ENCODE measurements around the gene TUBA3D. TPM values are rescaled to one million over a fixed set of nuclear protein-coding genes. Genes with fewer than 3 reads are reported as not detected.
"Not testable (repeated sequence)": the region's sequence is repeated elsewhere in the genome, so short reads cannot be mapped to it uniquely, and the experiment has no call there.

TUBA3D gene
- total RNA-seq, 4 donors from 2014 or later, result not detected

DNA sequence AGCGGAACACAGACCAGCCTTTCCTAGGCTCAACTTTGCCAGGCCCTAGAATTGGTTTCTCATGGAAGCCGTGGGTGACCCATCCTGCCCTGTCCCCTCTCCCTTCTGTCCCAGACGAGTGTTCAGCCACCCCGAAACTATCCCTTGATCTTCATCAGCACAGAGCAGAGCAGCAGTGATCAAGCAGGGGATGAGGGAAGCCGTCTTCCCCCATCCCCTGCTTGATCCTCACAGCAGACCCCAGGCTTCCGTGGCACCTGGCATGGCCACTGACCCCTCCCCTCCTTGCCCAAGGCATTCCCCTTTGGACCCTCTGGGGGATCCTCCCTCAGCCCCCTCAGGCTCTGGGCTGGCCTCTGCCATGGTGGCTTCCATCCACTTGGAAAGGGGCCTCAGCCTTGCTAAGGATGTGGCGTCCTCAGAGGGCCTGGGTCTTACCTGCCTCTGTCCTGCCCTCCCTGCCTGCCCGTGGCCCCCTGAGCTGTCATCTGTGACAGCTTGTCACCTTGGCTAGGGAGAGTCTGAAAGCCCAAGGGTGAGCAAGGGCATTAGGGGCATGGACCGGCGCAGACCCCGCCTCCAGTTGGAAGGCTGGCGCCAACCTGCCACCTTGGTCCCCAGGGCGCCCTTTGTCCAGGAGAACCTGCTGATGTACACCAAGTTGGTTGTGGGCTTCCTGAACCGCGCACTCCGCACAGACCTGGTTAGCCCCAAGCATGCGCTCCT, 41.4 kb downstream of the TUBA3D start:
- H3K4me1 ChIP-seq, result no peaks in the 10 kb centered on the region
- 95 to 98% methylated on average over 10 to 15 of the region's 17 CpGs for WGBS, 2 donors
- no peak for TF ChIP-seq CTCF (IDR thresholded peaks at IDR 0.05)
- no peak for TF ChIP-seq POLR2A (IDR thresholded peaks at IDR 0.05)
- TF ChIP-seq EP300 (IDR thresholded peaks at IDR 0.05), result no peak
- no peak overlapping the region for H3K27ac ChIP-seq
- H3K9me3 ChIP-seq, result no peaks in the 10 kb centered on the region
- DNase-seq (ENCODE audit: low spot score in 2 of 2), result no peak
- H3K4me3 ChIP-seq, result no peak overlapping the region
- peaks cover 0 to 89% (median 4%) of the 10 kb centered on the region in 3 donors for H3K36me3 ChIP-seq
- no peaks in the 10 kb centered on the region for H3K27me3 ChIP-seq

DNA sequence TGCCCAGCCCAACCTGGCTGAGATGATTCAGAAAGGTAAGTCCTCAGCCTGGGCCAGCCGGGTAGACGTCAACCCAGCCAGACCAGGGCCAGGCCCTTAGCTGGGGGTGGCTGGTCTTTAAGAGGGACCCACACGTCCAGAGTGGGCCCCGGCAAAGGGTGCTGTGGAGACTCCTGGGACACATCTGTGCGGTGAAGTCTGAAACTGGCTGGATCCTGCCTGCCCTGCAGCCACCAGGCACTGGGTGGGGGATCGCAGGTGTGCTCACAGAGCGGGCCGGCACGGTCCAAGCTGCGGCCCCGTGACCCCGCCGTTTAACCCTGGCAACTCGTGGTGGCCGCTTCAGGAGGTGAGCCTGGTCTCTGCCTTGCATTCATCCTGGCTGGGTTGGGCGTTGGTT, 41.9 kb downstream of the TUBA3D start:
- 80 to 87% methylated on average over 5 to 15 of the region's 16 CpGs for WGBS, 2 donors
- not testable (repeated sequence) for H3K27ac ChIP-seq; H3K4me3 ChIP-seq; H3K4me1 ChIP-seq; H3K9me3 ChIP-seq; DNase-seq (ENCODE audit: low spot score in 2 of 2); H3K27me3 ChIP-seq
- H3K36me3 ChIP-seq, result peaks cover 0 to 84% (median 4%) of the 10 kb centered on the region in 3 donors

- WGBS, 2 donors, result 87 to 95% methylated on average over 6 of the region's 11 CpGs
- not testable (repeated sequence) for H3K27ac ChIP-seq; H3K9me3 ChIP-seq; H3K27me3 ChIP-seq; DNase-seq (ENCODE audit: low spot score in 2 of 2); H3K4me3 ChIP-seq; H3K4me1 ChIP-seq
- peaks cover 0 to 77% (median 4%) of the 10 kb centered on the region in 3 donors for H3K36me3 ChIP-seq
Observed at GRCh38 chr2:131518531-131518930, 42.6 kb downstream of the TUBA3D start.

DNA sequence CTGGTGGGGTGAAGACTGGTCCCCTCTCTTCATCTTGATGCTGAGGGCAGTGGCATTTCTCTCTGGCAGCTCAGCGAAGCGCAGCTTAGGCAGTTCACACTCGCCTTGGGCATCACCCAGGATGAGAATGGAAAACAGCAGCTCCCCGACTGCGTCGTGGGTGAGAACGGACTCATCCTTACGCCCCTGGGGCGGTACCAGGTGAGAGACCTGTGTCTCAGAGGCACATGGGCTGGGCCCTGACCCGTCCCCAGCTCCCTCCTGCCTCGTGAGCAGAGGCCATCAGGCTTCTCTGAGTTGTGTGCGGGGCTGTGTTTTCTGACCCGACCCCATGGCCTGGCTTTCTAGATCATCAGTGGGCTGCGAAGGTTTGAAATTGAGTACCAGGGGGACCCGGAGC, 43.5 kb downstream of the TUBA3D start:
- no peak overlapping the region for H3K4me3 ChIP-seq
- H3K27ac ChIP-seq, result no peak overlapping the region
- H3K9me3 ChIP-seq, result no peaks in the 10 kb centered on the region
- no peak for DNase-seq (ENCODE audit: low spot score in 2 of 2)
- H3K36me3 ChIP-seq, result peaks cover 0 to 68% (median 4%) of the 10 kb centered on the region in 3 donors
- no peaks in the 10 kb centered on the region for H3K27me3 ChIP-seq
- TF ChIP-seq EP300 (IDR thresholded peaks at IDR 0.05) (no peak), CTCF (IDR thresholded peaks at IDR 0.05) (no peak), POLR2A (IDR thresholded peaks at IDR 0.05) (no peak)
- no peaks in the 10 kb centered on the region for H3K4me1 ChIP-seq
- WGBS, 2 donors, result 91 to 100% methylated on average over 10 to 15 of the region's 15 CpGs

DNA sequence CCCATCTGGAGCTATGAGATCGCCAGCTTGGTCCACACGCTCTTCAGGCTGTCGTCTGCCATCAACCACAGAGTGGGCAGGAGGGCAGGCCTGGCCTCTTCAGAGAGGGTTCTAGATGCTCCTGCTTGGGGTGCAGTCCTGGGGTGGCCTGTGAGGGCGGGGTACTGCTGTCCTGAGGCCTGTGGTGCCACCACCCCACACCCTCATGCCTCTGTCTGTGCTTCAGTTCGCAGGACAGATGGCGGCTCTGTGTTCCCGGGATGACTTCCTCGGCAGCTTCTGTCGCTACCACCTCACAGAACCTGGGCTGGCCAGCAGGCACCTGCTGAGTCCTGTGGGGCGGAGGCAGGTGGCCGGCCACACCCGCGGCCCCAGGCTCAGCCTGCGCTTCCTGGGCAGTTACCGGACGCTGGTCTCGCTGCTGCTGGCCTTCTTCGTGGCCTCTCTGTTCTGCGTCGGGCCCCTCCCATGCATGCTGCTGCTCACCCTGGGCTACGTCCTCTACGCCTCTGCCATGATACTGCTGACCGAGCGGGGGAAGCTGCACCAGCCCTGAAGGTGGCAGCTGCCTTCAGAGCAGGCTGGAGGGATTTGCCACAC, 44.1 kb downstream of the TUBA3D start:
- H3K36me3 ChIP-seq, result peaks cover 0 to 62% (median 4%) of the 10 kb centered on the region in 3 donors
- not testable (repeated sequence) for DNase-seq (ENCODE audit: low spot score in 2 of 2); H3K4me1 ChIP-seq; H3K27ac ChIP-seq; H3K27me3 ChIP-seq; H3K4me3 ChIP-seq; H3K9me3 ChIP-seq
- whole genome bisulfite sequencing, 2 donors, result 88 to 94% methylated on average over 3 to 24 of the region's 24 CpGs

DNA sequence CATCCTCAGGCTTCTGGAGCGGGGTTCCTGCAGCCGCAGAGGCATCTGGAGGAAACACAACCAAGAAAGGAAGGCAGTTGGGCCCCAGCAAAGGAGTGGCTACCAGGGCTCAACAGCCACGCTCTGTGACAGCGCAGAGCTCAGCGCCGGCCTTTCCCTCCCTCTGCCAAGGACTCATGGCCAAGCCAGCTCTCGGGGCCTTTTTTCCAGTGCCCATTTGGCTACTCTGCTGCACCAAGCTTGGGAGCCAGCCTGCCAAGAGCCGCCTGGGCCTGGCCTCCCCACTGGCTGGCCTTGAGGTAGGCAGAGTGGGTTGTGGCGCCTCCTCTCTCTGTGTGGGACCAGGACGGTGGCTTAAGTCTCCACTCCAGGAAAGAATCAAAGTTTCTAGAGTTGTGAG, 44.6 kb downstream of the TUBA3D start:
- H3K36me3 ChIP-seq, result peaks cover 0 to 57% (median 4%) of the 10 kb centered on the region in 3 donors
- H3K9me3 ChIP-seq, result no peaks in the 10 kb centered on the region
- no peak for DNase-seq (ENCODE audit: low spot score in 2 of 2)
- 93 to 97% methylated on average over 10 of the region's 10 CpGs for WGBS, 2 donors
- no peaks in the 10 kb centered on the region for H3K4me1 ChIP-seq
- H3K27ac ChIP-seq, result no peak overlapping the region
- no peaks in the 10 kb centered on the region for H3K27me3 ChIP-seq
- TF ChIP-seq CTCF (IDR thresholded peaks at IDR 0.05), result no peak
- TF ChIP-seq POLR2A (IDR thresholded peaks at IDR 0.05), result no peak
- no peak for TF ChIP-seq EP300 (IDR thresholded peaks at IDR 0.05)
- no peak overlapping the region for H3K4me3 ChIP-seq

DNA sequence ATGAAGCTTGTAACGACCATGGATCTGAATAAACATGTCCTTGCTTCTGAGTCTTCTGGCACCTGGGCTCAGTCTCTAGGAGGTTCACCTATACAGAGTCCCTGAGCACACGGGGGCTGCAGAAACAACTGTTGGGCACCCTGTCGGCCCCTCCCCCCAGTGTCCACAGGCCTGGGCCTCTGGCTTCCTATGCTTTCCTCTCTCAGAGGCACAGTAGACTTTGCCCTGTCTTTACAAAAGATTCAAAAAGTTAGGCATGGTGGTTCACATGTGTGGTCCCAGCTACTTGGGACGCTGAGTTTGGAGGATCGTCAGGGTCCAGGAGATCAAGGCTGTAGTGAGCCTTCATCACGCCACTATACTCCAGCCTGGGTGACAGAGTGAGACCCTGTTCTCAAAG, 45.6 kb downstream of the TUBA3D start:
- H3K27ac ChIP-seq; H3K9me3 ChIP-seq; DNase-seq (ENCODE audit: low spot score in 2 of 2); H3K4me3 ChIP-seq; H3K4me1 ChIP-seq; H3K27me3 ChIP-seq: not testable (repeated sequence)
- WGBS, 2 donors, result 80 to 84% methylated on average over 6 of the region's 6 CpGs
- peaks cover 0 to 47% (median 4%) of the 10 kb centered on the region in 3 donors for H3K36me3 ChIP-seq

Measured in tibial nerve (tissue), 4 donors.